Measurements from ENCODE around the gene KCNMA1.

The KCNMA1 gene

GRCh38 chr10:77230194-77230593 is 407.4 kb downstream of the KCNMA1 start:
- no peak overlapping the region for H3K4me2 ChIP-seq (ENCODE audit: low read length)
- no peak overlapping the region for H3K4me3 ChIP-seq (ENCODE audit: low read depth, low read length)
- no peaks in the 10 kb centered on the region for H3K9me3 ChIP-seq (ENCODE audit: control insufficient read depth, low read length)
- no peaks in the 10 kb centered on the region for H3K36me3 ChIP-seq (ENCODE audit: control insufficient read depth, insufficient read depth, low read length)
- H3K9ac ChIP-seq, result no peak overlapping the region
- TF ChIP-seq CTCF (IDR thresholded peaks at IDR 0.05), result no peak
- H3K27me3 ChIP-seq (ENCODE audit: control insufficient read depth, insufficient read depth, low read length), result no peaks in the 10 kb centered on the region
- H3K79me2 ChIP-seq, result no peaks in the 10 kb centered on the region
- no peaks in the 10 kb centered on the region for H3K4me1 ChIP-seq
- no peak overlapping the region for H3K27ac ChIP-seq
- no peak overlapping the region for H2AFZ ChIP-seq

- Histone ChIP-seq H3K27me3 (ENCODE audit: control insufficient read depth, insufficient read depth, low read length) (no peaks in the 10 kb centered on the region), H3K9me3 (ENCODE audit: control insufficient read depth, low read length) (no peaks in the 10 kb centered on the region), H3K4me2 (ENCODE audit: low read length) (no peak overlapping the region), H3K27ac (no peak overlapping the region), H3K36me3 (ENCODE audit: control insufficient read depth, insufficient read depth, low read length) (no peaks in the 10 kb centered on the region), H3K4me3 (ENCODE audit: low read depth, low read length) (no peak overlapping the region), H2AFZ (no peak overlapping the region), H3K4me1 (no peaks in the 10 kb centered on the region), H3K79me2 (no peaks in the 10 kb centered on the region), H3K9ac (no peak overlapping the region)
- no peak for TF ChIP-seq CTCF (IDR thresholded peaks at IDR 0.05)
Observed at GRCh38 chr10:77229704-77230103, 407.9 kb downstream of the KCNMA1 start.

DNA sequence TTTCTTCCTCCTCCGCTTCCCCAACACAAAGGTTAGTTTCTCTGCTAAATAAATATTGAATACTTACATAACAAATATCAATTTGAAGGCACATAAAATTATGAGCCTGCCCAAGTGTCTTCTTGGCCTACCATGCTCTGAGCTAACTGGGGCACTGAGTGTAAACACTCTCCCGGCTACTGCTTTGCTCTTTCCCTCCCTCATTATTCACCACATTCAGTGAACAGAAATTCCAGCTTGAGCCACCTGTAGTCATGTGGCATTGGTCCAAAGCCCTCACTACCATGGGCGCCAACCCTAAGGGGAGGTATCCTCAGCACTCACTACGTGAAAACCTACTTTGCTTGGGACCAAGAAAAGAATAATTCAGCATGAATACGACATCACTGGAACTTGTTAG is 409.0 kb downstream of the KCNMA1 start:
- H2AFZ ChIP-seq, result no peak overlapping the region
- no peak overlapping the region for H3K27ac ChIP-seq

DNA sequence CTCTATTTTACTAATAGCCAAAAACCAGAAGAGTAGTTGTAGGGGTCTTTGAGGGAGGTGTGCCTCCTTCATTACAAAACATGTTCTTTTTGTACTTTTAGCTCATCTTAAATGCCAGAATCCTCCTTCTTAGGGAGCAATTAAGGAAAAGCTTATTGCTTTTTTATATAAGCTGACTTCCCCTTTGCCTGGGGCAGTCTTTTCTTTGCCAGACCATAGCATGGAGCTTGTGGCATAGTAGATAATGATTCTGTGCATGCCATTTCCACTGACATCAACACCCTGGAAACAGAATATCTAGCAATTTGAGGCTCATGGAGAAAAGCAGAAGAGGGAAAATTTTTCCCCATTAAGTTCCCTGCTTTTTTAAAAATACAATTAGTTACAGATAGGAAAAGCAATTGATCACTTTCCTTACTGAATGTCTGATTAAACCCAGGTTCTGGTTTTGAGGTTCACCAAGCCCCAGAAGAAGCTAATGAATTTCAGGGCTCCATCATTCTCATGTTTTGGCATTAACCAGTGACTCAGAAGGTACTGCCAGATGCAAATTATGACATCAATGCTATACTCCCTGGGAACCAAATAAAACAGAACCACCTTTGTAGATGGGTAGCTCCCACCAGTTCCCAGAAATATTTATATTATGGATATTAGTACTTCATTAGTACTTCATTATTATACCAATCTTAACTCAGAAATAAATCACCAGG is 410.6 kb downstream of the KCNMA1 start:
- no peaks in the 10 kb centered on the region for H3K4me1 ChIP-seq
- H2AFZ ChIP-seq, result no peak overlapping the region
- no peaks in the 10 kb centered on the region for H3K9me3 ChIP-seq (ENCODE audit: control insufficient read depth, low read length)
- H3K27me3 ChIP-seq (ENCODE audit: control insufficient read depth, insufficient read depth, low read length), result no peaks in the 10 kb centered on the region
- TF ChIP-seq CTCF (IDR thresholded peaks at IDR 0.05), result no peak
- H3K36me3 ChIP-seq (ENCODE audit: control insufficient read depth, insufficient read depth, low read length), result no peaks in the 10 kb centered on the region
- H3K4me2 ChIP-seq (ENCODE audit: low read length), result no peak overlapping the region
- no peak overlapping the region for H3K9ac ChIP-seq
- no peak overlapping the region for H3K27ac ChIP-seq
- H3K79me2 ChIP-seq, result no peaks in the 10 kb centered on the region
- no peak overlapping the region for H3K4me3 ChIP-seq (ENCODE audit: low read depth, low read length)

More for the DNA sequence above, 409.0 kb downstream of the KCNMA1 start:
- Histone ChIP-seq H3K4me3 (ENCODE audit: low read depth, low read length) (no peak overlapping the region), H3K9me3 (ENCODE audit: control insufficient read depth, low read length) (no peaks in the 10 kb centered on the region), H3K4me2 (ENCODE audit: low read length) (no peak overlapping the region), H3K27me3 (ENCODE audit: control insufficient read depth, insufficient read depth, low read length) (no peaks in the 10 kb centered on the region), H3K9ac (no peak overlapping the region), H3K36me3 (ENCODE audit: control insufficient read depth, insufficient read depth, low read length) (no peaks in the 10 kb centered on the region), H3K79me2 (no peaks in the 10 kb centered on the region), H3K4me1 (no peaks in the 10 kb centered on the region)
- TF ChIP-seq CTCF (IDR thresholded peaks at IDR 0.05), result no peak

DNA sequence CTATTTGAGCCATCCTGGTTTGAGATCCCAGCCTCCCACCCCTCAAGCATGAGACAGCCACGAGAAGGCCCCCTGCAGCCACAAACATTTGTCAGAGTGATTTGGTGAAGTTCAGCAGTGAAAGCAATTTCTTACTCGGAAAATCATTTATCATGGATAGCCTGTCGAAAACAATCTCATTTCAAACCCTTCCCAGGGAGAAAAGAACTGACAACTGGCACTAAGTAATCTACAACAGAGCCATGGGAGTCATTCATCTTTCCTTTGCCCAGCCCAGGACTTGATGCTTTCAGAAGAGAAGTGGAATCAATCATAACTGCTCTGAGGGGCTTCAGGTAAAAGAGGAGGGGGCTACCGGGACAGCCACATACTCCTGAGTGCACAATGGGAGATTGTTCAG is 411.2 kb downstream of the KCNMA1 start:
- Histone ChIP-seq H3K9me3 (ENCODE audit: control insufficient read depth, low read length) (no peaks in the 10 kb centered on the region), H3K4me1 (no peaks in the 10 kb centered on the region), H3K4me2 (ENCODE audit: low read length) (no peak overlapping the region), H3K4me3 (ENCODE audit: low read depth, low read length) (no peak overlapping the region), H3K79me2 (no peaks in the 10 kb centered on the region), H3K36me3 (ENCODE audit: control insufficient read depth, insufficient read depth, low read length) (no peaks in the 10 kb centered on the region), H3K27ac (no peak overlapping the region), H3K27me3 (ENCODE audit: control insufficient read depth, insufficient read depth, low read length) (no peaks in the 10 kb centered on the region), H2AFZ (no peak overlapping the region), H3K9ac (no peak overlapping the region)
- TF ChIP-seq CTCF (IDR thresholded peaks at IDR 0.05), result no peak

Data from parathyroid adenoma (tissue), 2 donors.